ENCODE results near the gene CLSTN1.
"Not testable (repeated sequence)": the region's sequence is repeated elsewhere in the genome, so short reads cannot be mapped to it uniquely, and the experiment has no call there.

GRCh38 chr1:9803003-9803918, 20.5 kb downstream of the CLSTN1 start:
- not testable (repeated sequence) for TF ChIP-seq CTCF (IDR thresholded peaks at IDR 0.05; ENCODE audit: insufficient read depth, low read depth, low read length); EZH2 (IDR thresholded peaks at IDR 0.05; ENCODE audit: insufficient read depth, low read length)

Measured in astrocyte (in vitro differentiated cells and primary cell).